Measurements from ENCODE around the gene SLC25A51.

GRCh38 chr9:37919246-37919955 is 15.5 kb upstream of the SLC25A51 start:
- no peak for TF ChIP-seq POLR2AphosphoS5 (IDR thresholded peaks at IDR 0.05)
- TF ChIP-seq, protein P1, sequence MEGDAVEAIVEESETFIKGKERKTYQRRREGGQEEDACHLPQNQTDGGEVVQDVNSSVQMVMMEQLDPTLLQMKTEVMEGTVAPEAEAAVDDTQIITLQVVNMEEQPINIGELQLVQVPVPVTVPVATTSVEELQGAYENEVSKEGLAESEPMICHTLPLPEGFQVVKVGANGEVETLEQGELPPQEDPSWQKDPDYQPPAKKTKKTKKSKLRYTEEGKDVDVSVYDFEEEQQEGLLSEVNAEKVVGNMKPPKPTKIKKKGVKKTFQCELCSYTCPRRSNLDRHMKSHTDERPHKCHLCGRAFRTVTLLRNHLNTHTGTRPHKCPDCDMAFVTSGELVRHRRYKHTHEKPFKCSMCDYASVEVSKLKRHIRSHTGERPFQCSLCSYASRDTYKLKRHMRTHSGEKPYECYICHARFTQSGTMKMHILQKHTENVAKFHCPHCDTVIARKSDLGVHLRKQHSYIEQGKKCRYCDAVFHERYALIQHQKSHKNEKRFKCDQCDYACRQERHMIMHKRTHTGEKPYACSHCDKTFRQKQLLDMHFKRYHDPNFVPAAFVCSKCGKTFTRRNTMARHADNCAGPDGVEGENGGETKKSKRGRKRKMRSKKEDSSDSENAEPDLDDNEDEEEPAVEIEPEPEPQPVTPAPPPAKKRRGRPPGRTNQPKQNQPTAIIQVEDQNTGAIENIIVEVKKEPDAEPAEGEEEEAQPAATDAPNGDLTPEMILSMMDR (IDR thresholded peaks at IDR 0.05): no peak

Measured in breast epithelium (tissue), 3 donors.